Heart right ventricle (tissue), 16 donors: ENCODE results near the gene MAOB. TPM values are rescaled to one million over a fixed set of nuclear protein-coding genes. Genes with fewer than 3 reads are reported as not detected.

Experiments used
- ATAC-seq, 8 donors: fragments of 200-7000 bp; cut with Tn5 transposase; one replicate each; pipeline ENCODE4 v1.9.1; 2020; ENCODE audit warnings: mild to moderate bottlenecking in 8 of 8, moderate library complexity in 8 of 8, moderate number of reproducible peaks in 1 of 8
- DNase-seq, 2 donors: peaks; one replicate each; pipeline ENCODE4 v3.0.0-alpha.2; 2020
- H3K27ac ChIP-seq, 10 donors: fragments of 200-600 bp; sonication (generic) in 2 of 10; one replicate each; pipeline versions ENCODE4 v1.5.0 to v1.8.0; 2020 to 2022; ENCODE audit warnings: mild to moderate bottlenecking in 3 of 10
- H3K27me3 ChIP-seq, 7 donors: fragments of 200-600 bp; one replicate each; pipeline ENCODE4 v1.8.0; 2021 to 2022; ENCODE audit warnings: mild to moderate bottlenecking in 2 of 7
- H3K36me3 ChIP-seq, 9 donors: fragments of 200-600 bp; sonication (generic) in 1 of 9; one replicate each; pipeline versions ENCODE4 v1.5.0 to v1.8.0; 2020 to 2022; ENCODE audit warnings: mild to moderate bottlenecking in 2 of 9
- H3K4me1 ChIP-seq, 9 donors: fragments of 200-600 bp; sonication (generic) in 1 of 9; one replicate each; pipeline versions ENCODE4 v1.5.0 to v1.8.0; 2020 to 2022; ENCODE audit warnings: mild to moderate bottlenecking in 4 of 9
- H3K4me3 ChIP-seq, 10 donors: fragments of 200-600 bp; sonication (generic) in 2 of 10; one replicate each; pipeline versions ENCODE4 v1.5.0 to v1.8.0; 2020 to 2022; ENCODE audit warnings: mild to moderate bottlenecking in 7 of 10, moderate library complexity in 2 of 10
- H3K9me3 ChIP-seq, 11 donors: fragments of 200-600 bp in 10 of 11; sonication (generic) in 2 of 11; one replicate each; pipeline versions ENCODE4 v1.5.0 to v1.8.0; 2013 to 2022; ENCODE audit warnings: mild to moderate bottlenecking in 2 of 11, control low read depth in 1 of 11, moderate library complexity in 1 of 11
- WGBS, 2 donors: extraction: QIAGEN DNeasy Blood & Tissue Kit; methylation state at CpG; one replicate each; pipeline ENCODE4 v1.1.7; 2013; ENCODE audit warnings: inconsistent platforms in 1 of 2; 5-methylcytosine and 5-hydroxymethylcytosine counted together
- intact Hi-C, 10 donors: fragments of 100-400 bp; cut with DNase I; formaldehyde crosslinking; loops; one replicate each; pipeline versions ENCODE4 v1.11.1 to v1.14.2; 2022
- polyA plus RNA-seq, 2 donors: library from polyadenylated mRNA; stranded (reverse); fragments of 200-250 nt; gene quantifications; one replicate each; pipeline ENCODE4 v1.2.3, GENCODE V29; 2013
- total RNA-seq, 10 donors: library from RNA; stranded (reverse); fragmentation: NEBNext Ultra II Directional in 3 of 10; extraction: Animal tissue kit (Norgen Biotek cat#: 25700) in 3 of 10; gene quantifications; one replicate each; pipeline versions ENCODE4 v1.2.1 to v1.2.4, GENCODE V29; 2021 to 2023
- TF ChIP-seq, protein P1 (sequence below), 9 donors: fragments of 200-600 bp; sonication (generic) in 2 of 9; IDR thresholded peaks; one replicate each; pipeline versions ENCODE4 v1.5.0 to v1.8.0; 2021 to 2022; ENCODE audit warnings: antibody characterized with exemption in 9 of 9, mild to moderate bottlenecking in 5 of 9, moderate library complexity in 1 of 9
- donor health status: Arrhythmogenic right ventricular cardiomyopathy.
- donor health status: ischemic (EF 13 %, LVEDD 7.1; RV severe dilation, severe dysfunction).
- donor health status: healthy with polysubstance abuse.
- donor health status: DM: no; HTN: yes; CAD: no.
- donor health status: DM: no; HTN: no; CAD: no.
- donor health status: ischemic (EF 25% LVEDD 6.9; RV normal size, moderate dysfunction).
- donor health status: ischemic (EF 25% LVEDD 5.7; RV mildly dilated, moderate dysfunction).
- donor health status: healthy.
- donor health status: DM: yes; HTN: yes; CAD: no.
- donor health status: Ischemic cardiomyopathy.
- donor health status: ischemic (EF 35%, LVEDD 5.7; RV mildly dilated, moderate dysfunction).
- donor health status: nonischemic (EF 11% LVEDD 7.7; RV severe dilation, severe dysfunction).
- donor health status: DM: yes; HTN: yes; CAD: no.
- donor health status: PGD.
- donor health status: ischemic (EF 29% LVEDD 5.4; RV normal size, mild dysfunction).
- donor health status: nonischemic (EF 23%, LVEDD 6.1; RV moderate dilation, normal function).

Gene MAOB
- total and polyA plus RNA-seq, 12 donors: 24.7 to 173 (median 139) TPM

- H3K4me3 ChIP-seq: no peak overlapping the region
- peaks cover 0 to 7% (median 0%) of the 10 kb centered on the region in 11 donors for H3K9me3 ChIP-seq
- DNase-seq: no peak
- H3K36me3 ChIP-seq: no peaks in the 10 kb centered on the region
- WGBS, 2 donors: 71 to 81% methylated on average over 3 of the region's 3 CpGs
- H3K27ac ChIP-seq: no peak overlapping the region
- intact Hi-C loops: no loop called here
- peaks cover 0 to 48% (median 0%) of the 10 kb centered on the region in 7 donors for H3K27me3 ChIP-seq
- no peak for ATAC-seq
- H3K4me1 ChIP-seq: peaks cover 0 to 30% (median 0%) of the 10 kb centered on the region in 9 donors
- TF ChIP-seq, protein P1, sequence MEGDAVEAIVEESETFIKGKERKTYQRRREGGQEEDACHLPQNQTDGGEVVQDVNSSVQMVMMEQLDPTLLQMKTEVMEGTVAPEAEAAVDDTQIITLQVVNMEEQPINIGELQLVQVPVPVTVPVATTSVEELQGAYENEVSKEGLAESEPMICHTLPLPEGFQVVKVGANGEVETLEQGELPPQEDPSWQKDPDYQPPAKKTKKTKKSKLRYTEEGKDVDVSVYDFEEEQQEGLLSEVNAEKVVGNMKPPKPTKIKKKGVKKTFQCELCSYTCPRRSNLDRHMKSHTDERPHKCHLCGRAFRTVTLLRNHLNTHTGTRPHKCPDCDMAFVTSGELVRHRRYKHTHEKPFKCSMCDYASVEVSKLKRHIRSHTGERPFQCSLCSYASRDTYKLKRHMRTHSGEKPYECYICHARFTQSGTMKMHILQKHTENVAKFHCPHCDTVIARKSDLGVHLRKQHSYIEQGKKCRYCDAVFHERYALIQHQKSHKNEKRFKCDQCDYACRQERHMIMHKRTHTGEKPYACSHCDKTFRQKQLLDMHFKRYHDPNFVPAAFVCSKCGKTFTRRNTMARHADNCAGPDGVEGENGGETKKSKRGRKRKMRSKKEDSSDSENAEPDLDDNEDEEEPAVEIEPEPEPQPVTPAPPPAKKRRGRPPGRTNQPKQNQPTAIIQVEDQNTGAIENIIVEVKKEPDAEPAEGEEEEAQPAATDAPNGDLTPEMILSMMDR (IDR thresholded peaks at IDR 0.05): no peak
Measured at GRCh38 chrX:43876680-43877079, 5.6 kb downstream of the MAOB start.

DNA sequence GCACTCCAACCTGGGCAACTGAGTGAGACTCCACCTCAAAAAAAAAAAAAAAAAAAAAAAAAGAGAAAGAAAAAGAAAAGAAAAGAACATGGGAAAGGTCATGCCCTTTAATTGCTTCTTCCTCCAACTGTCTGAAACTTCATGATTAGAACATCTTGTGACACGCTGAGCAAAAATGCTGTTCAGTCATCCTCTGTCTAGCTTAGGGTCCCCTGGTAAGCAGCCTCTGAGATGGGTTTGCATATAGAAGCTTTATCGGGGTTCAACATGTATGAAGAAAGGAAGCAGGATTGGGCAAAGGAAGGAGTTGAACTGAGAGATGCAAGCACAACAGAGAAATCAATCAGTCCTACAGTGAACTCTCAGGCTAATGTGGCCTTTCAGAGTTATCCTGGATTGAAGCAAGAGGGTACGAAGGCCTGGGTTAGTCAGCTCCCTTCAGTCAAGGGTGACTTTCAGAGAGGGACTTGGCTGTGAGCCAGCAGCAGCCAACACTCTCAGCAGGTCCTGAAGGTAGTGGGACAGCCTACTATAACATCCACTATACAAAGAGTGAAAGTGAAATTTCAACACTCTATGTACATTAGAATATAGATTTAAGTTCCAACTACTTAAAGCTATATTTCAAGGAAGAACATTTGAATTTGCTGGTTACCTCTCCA lies 11.4 kb downstream of the MAOB start:
- Histone ChIP-seq H3K9me3 (peaks cover 0 to 7% (median 0%) of the 10 kb centered on the region in 11 donors), H3K4me1 (peaks cover 0 to 35% (median 8%) of the 10 kb centered on the region in 9 donors), H3K27me3 (peaks cover 0 to 32% (median 0%) of the 10 kb centered on the region in 7 donors), H3K27ac (peak overlapping the region in 4 of 10 donors; percentile 15 to 31 (median 24)), H3K36me3 (no peaks in the 10 kb centered on the region), H3K4me3 (no peak overlapping the region)
- intact Hi-C loops: no loop called here
- ATAC-seq (peak; percentile 42 to 90 (median 74)), DNase-seq (peak; percentile 28 to 30)
- TF ChIP-seq, protein P1 (IDR thresholded peaks at IDR 0.05): no peak
- 73 to 83% methylated on average over 3 of the region's 3 CpGs for WGBS, 2 donors

GRCh38 chrX:43870011-43870410 lies 12.2 kb downstream of the MAOB start:
- peaks cover 0 to 7% (median 0%) of the 10 kb centered on the region in 11 donors for H3K9me3 ChIP-seq
- H3K27ac ChIP-seq: peak overlapping the region in 2 of 10 donors; percentile 15 to 31
- H3K27me3 ChIP-seq: peaks cover 0 to 29% (median 0%) of the 10 kb centered on the region in 7 donors
- peak in 6 of 8 donors; percentile 16 to 55 (median 48) for ATAC-seq
- peaks cover 0 to 35% (median 8%) of the 10 kb centered on the region in 9 donors for H3K4me1 ChIP-seq
- DNase-seq: no peak
- intact Hi-C loops: no loop called here
- TF ChIP-seq, protein P1 (IDR thresholded peaks at IDR 0.05): no peak
- no peak overlapping the region for H3K4me3 ChIP-seq
- no peaks in the 10 kb centered on the region for H3K36me3 ChIP-seq
- WGBS, 2 donors: 76 to 81% methylated on average over 3 of the region's 3 CpGs

DNA sequence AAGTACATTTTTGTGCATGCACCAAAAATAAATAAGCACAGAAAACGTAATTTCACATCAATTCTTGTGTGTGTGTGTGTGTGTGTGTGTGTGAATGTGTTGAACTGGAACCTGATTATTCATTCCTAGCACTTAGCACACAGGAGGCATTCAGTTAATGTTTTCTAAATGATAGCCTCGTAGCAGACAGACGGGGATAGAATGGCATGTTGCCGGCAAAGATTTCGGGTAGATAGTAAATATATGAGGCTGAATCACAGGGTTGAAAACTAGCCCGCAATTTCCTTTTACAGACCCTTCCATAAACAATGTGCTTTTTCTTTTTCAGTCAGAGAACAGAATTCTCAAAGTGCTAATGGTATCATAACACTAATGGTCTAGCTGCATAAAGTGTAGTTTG lies 13.5 kb downstream of the MAOB start:
- ATAC-seq (no peak), DNase-seq (no peak)
- Histone ChIP-seq H3K27ac (no peak overlapping the region), H3K4me1 (peaks cover 0 to 35% (median 8%) of the 10 kb centered on the region in 9 donors), H3K4me3 (no peak overlapping the region), H3K36me3 (no peaks in the 10 kb centered on the region), H3K9me3 (peaks cover 0 to 7% (median 0%) of the 10 kb centered on the region in 11 donors), H3K27me3 (peaks cover 0 to 33% (median 0%) of the 10 kb centered on the region in 7 donors)
- WGBS, 2 donors: 26 to 44% methylated on average over 6 of the region's 6 CpGs
- intact Hi-C loops: no loop called here
- TF ChIP-seq, protein P1 (IDR thresholded peaks at IDR 0.05): no peak
